Dermis blood vessel endothelial cell (primary cell): Measurements from ENCODE around the gene HSPB7. TPM values are rescaled to one million over a fixed set of nuclear protein-coding genes. Genes with fewer than 3 reads are reported as not detected.
A peak's percentile ranks its signal among the peaks of the same experiment; 100 is the strongest.

Experiments
- DNase-seq: peaks from one replicate; pipeline ENCODE4 v3.0.0; 2010
- total RNA-seq: library from RNA; depleted of rRNA; stranded (reverse); fragments of >200 nt; gene quantifications from 2 replicates; pipeline ENCODE4 v1.2.3, GENCODE V29; 2014

HSPB7 gene
- total RNA-seq, 1 donor from 2014 or later = not detected

DNA sequence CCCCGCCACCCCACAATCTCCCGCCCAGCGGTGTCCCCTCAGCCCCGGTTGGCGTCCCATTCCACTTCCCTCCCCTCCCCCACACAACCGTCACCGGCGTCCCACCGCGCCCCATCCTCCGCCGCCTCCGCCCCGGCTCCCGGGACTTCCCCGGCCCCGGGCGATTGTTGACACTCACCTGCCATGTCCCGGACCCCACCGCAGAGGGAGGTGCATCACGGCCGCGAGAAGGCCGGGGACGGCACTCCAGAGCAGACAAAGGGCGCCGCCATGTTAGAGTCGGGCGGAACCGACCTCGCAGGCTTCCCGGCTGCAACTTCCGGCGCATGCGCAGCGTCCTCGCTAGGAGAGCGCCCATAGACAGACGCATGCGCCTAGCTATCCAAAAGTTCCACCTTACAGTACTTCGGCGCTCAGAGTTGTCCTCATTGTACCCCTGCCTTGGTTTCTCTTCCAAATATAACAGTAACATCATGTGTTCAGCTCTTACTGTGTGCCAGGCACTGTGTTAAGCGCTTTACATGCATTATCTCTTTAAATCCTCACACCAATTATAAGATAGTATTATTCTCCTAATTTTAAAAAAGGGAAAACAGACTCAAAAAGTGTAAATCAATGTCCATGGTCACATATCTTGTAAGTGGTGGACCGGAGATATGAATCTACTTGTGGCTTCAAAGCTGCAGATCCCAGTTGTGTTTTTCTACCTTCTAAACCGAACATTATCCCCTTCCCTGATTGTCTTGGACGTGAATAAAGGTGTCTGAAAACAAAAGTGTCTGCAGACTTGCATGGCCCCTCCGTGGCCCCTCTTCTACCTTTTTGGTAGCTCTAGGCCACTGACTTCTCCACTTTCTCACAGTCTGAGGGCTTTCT lies 41.8 kb downstream of the HSPB7 start, which contains the start of gene ZBTB17:
ZBTB17 (minus strand) TSS at position 297 of the 876 bp plus-strand sequence. CDS start 27,606 bp downstream, outside the sequence.
- DNase-seq = peak; percentile 96

DNA sequence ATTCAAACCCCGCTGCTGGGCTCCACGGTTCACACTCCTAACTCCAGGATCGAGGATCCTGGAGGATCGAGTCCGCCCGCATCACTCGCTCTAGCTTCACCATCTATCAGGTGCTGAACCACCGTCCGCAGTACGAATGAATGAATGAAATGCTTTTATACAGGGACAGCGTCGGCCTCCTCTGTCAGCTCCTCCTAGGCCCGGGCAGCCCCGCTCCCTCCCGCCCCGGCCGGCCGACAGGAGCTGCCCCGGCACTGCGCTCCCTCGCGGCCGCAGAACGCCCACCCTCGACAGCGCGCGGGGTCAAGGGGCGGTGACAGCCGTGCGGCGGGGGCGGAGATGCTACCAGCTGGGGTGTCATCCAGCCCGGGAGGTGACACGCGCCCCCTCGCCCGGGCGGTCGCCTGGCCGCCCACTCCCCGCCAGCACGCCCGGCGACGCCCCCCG lies 42.5 kb downstream of the HSPB7 start:
- DNase-seq = peak; percentile 72

DNA sequence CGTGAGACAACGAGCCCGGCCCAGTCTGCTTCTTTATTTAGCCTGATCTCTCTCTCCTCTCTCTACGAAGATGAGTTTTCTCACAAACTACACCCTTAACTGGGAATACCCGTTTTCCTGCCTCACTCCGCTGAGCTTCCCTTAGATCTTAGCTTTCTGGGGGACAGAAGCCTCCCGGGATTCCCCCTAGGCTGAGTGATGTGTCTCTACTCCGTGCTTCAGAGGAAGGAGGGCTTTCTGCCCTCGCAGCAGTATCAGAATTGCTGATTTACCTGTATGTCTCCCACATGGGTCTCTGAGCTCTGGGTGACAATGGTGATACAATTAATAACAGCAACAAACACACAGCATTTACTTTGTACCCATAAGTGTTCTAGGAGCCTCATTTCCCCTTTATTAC lies 43.0 kb downstream of the HSPB7 start:
- no peak for DNase-seq

DNA sequence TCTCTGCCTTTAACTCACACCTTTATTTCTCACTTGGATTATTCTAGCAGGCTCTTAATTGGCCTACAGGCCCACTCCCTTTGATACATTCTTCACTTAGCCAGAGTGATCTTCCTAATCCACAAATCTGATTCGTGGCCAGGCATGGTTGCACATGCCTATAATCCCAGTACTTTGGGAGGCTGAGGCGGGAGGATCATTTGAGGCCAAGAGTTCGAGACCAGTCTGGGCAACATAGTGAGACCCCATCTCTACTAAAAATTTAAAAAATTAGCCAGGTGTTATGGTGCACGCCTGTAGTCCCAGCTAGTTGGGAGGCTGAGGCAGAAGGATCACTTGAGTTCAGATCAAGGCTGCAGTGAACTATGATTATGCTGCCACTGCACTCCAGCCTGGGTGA lies 44.1 kb downstream of the HSPB7 start:
- no peak for DNase-seq

DNA sequence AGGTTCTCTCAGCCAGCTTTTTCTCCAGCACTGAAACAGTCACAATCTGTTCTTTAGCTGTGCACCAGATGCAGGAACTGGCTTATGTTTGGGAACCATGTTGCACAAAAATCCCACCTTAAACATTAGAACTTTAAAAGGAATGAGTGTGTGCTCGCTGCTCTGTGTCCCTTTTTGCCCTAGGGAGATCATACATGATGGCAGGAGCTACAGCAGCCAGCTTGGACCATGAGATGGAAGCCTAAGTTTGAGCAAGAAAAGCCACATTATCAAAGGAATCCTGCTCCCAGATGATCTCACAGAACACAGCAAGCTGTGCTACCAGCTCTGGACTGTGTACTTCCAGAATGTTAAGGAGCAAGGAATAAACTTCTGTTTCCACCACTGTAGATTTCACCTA lies 45.4 kb downstream of the HSPB7 start:
- DNase-seq = no peak

DNA sequence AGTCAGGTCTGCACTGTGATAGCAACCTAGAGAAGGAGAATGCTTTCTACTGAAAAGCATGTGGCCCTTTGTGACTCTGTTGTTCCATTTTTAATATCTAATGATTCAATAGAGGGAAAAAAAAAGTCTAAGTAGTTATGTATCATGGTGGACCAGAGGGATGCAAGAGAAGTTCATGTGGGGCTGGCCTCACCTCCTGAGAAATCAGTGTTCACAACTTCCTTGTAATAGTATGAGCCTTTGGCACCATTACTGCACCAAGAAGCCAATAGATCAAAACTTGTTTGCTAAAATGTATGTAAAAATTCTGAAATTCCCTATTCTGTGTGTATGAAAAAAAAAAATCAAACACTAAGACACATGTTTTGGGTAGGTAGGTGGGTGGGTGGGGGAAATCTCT lies 46.9 kb downstream of the HSPB7 start:
- DNase-seq = no peak

DNA sequence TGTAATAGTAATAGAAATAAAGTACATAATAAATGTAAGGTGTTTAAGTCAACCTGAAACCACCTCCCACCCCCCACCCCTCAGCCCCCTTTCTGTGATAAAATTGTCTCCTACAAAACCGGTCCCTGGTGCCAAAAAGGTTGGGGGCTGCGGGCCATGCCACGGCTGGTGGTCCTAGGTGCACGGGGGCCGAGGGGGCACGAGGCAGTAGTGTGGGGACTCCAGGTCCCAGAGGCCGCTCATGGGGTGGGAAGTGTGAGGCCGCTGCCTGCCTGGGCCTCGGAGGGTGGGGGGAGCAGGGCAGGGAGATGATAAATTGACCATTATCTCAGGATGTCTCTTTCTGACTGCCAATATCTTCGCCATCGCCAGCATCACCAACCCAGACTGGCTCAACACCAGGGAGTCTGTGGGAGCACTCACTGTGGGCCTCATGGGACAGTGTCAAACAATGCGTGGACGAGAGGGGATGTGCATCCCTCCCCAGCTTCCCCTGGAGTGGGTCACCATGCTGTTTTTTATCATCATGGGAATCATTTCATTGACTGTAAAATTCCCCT lies 48.4 kb downstream of the HSPB7 start:
- DNase-seq = no peak

DNA sequence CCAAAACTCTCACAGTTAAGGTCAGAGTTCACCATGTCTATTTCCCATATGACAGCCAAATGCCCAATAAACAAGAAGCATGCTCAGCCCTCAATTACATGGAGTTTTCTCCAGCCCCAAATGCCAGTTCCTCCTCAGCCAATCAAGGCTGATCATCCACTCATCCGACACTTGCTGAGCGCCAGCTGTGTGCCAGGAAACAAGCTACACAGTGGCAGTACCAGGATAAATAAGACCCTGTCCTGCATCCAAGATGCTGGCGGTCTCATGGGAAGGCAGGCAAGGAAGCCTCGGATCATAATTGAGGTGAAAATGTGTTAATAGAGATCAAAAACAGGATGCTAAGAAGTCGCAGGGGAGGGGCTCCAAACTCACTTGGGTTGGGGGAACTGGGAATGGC lies 49.7 kb downstream of the HSPB7 start:
- no peak for DNase-seq

DNA sequence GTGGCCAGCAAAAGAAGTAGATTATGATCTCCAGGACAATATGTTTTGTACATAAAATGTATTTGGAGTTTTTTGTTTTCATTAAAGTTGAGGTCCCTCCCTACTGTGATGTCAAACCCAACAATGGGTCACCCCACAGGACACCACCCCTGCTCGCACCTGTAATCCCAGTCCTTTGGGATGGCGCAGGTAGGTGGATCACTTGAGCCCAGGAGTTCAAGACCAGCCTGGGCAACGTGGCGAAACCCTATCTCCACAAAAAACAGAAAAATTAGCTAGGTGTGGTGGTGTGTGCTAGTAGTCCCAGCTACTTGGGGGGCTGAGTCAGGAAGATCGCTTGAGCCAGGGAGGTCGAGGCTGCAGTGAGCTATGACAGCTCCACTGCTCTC lies 50.9 kb downstream of the HSPB7 start:
- no peak for DNase-seq

DNA sequence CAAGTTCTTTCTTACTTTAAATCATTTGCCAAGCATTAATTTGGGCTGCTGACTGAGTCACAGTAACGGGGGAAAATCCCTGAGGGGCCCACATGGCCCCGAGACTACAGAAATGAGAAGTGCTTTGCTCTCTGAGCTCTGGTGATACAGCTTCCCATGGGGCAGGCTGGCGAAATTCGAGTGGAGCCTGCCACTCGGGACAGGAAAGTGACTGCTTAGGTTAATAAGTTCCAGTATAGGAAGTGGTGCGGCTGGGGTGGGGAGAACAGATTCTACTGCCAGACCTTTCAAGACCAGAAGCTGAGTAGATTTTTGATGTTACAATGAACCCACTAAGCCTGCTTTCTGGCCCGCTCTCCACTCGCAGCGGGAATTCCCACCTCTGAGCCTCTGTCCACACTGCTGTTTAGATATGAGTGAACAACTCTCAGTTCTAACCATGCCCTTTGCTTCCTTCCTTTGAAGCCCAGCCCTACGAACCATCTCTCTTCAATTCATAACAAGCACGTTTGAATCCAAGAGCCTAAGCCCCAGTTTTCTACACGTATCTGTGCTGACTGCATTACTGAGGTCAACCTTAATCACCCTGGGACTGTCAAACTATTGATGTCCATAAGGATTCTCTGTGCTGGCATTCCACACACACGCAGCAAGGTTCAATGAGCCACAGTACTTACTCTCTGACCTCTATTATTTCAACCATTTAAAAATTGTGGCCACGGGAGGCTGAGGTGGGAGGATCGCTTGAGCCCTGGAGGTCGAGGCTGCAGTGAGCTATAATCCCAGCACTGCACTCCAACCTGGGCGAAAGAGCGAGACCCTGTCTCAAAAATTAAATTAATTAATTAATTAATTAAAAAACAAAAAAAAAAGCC lies 51.5 kb downstream of the HSPB7 start:
- DNase-seq = peak; percentile 55

DNA sequence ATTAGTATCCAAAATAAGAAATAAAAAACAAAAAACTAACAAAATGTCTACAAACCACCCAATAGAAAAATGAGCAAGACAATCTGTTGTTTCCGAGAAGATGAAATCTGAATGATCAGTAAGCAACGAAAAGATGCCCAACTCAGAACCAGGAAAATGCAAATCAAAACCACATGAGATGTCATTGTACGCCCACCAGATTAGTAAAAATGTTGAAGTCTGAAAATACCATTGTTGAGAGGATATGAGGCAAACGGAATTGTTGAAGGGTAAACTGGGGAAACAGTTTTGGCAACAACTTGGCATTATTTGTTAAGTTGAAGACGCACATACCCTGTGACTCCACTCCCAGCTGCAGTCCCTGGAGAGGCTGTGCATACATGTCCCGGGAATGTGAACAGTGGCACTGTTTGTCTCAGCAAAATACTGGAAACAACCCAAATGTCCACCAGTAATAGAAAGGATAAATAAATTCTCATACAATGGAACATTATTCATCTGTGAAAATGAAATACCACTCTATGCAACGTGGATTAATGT lies 52.5 kb downstream of the HSPB7 start:
- peak; percentile 86 for DNase-seq

Other genes with a start within 250 kb of the HSPB7 start
- 2.1 and 3.4 TPM in 2 replicates for gene UQCRHL, start 210.4 kb downstream of the HSPB7 start, total RNA-seq
- gene SPEN, start 170.3 kb downstream of the HSPB7 start, total RNA-seq = 22.0 and 28.1 TPM in 2 replicates
- gene ZBTB17, start 41.9 kb downstream of the HSPB7 start, total RNA-seq = 45.6 and 49.7 TPM in 2 replicates
- gene SRARP, start 13.8 kb downstream of the HSPB7 start, total RNA-seq = 0.28 and 0.51 TPM in 2 replicates
- gene CLCNKA, start 4.0 kb upstream of the HSPB7 start, total RNA-seq = not detected in 2 replicates
- gene CLCNKB, start 25.7 kb upstream of the HSPB7 start, total RNA-seq = 0.34 TPM in 1 of 2 replicates, not detected in the other
- not detected in 2 replicates for gene FAM131C, start 55.6 kb upstream of the HSPB7 start, total RNA-seq
- gene EPHA2, start 138.0 kb upstream of the HSPB7 start, total RNA-seq = 121 and 192 TPM in 2 replicates
- gene ARHGEF19, start 194.6 kb upstream of the HSPB7 start, total RNA-seq = 2.7 and 3.3 TPM in 2 replicates
- gene CPLANE2, start 219.1 kb upstream of the HSPB7 start, total RNA-seq = 9.5 and 10.3 TPM in 2 replicates